K562 (cell line): ENCODE measurements around the gene BCAS3. TPM values are rescaled to one million over a fixed set of nuclear protein-coding genes. Genes with fewer than 3 reads are reported as not detected.

ENCODE experiments used
- BCOR ChIP-seq: fragments of 450-650 bp; IDR thresholded peaks from 2 replicates; pipeline ENCODE4 v1.6.1; 2016
- FOS ChIP-seq: IDR thresholded peaks from 3 replicates; pipeline ENCODE4 v1.6.1; 2011; ENCODE audit not compliant: insufficient read length; ENCODE audit errors: extremely low read depth
- FOXJ2 ChIP-seq: fragments of 200-800 bp; sonication (Bioruptor generic); IDR thresholded peaks from 2 replicates; pipeline ENCODE4 v1.6.1; 2016; ENCODE audit warnings: missing genetic modification characterization, missing compliant biosample characterization
- GABPB1 ChIP-seq: sonication (generic); formaldehyde crosslinking; IDR thresholded peaks from 2 replicates; pipeline ENCODE4 v1.8.0; 2022; ENCODE audit warnings: mild to moderate bottlenecking, missing genetic modification reagents
- MGA ChIP-seq: fragments of 450-650 bp; IDR thresholded peaks from 2 replicates; pipeline ENCODE4 v1.6.1; 2016; ENCODE audit warnings: mild to moderate bottlenecking, moderate library complexity
- MYC ChIP-seq, 2 experiments: fragments of 250-450 bp in 1 of 2; sonication (Bioruptor Pico) in 1 of 2; IDR thresholded peaks; 2 replicates each; pipeline versions ENCODE4 v1.5.1 to v1.6.1; 2012 to 2021; ENCODE audit warnings: low read depth in 2 of 2, borderline replicate concordance in 1 of 2, improper control_type of control experiment in 1 of 2, low read length in 1 of 2, mild to moderate bottlenecking in 1 of 2, moderate library complexity in 1 of 2
- SAP30 ChIP-seq: fragments of 200-600 bp; sonication (generic); IDR thresholded peaks from 2 replicates; pipeline ENCODE4 v1.6.1; 2012; ENCODE audit warnings: borderline replicate concordance, low read depth, mild to moderate bottlenecking, moderate library complexity, low read length, control low read depth, inconsistent platforms; ENCODE audit not compliant: insufficient read depth, poor library complexity, severe bottlenecking
- polyA plus RNA-seq, 8 experiments: library from polyadenylated mRNA; depleted of rRNA in 4 of 8; stranded (reverse) in 5 of 8; unstranded in 3 of 8; fragments of >200 nt; fragmentation: Nextera tagmentation in 2 of 8; fragmentation: Illumina TruSeq in 1 of 8; extraction: Ambion mirVana in 2 of 8; extraction: Trizol in 1 of 8; gene quantifications; 2 replicates each; pipeline versions ENCODE4 v1.2.1 to v1.2.3, GENCODE V29; 2011 to 2014; ENCODE audit warnings: inconsistent platforms in 1 of 8, missing spikeins in 1 of 8
- total RNA-seq, 7 experiments: library from RNA; depleted of rRNA in 6 of 7; stranded (reverse); fragments of >200 nt in 6 of 7; fragmentation: Illumina TruSeq in 2 of 7; extraction: Trizol in 2 of 7; gene quantifications; 2 replicates each; pipeline versions ENCODE4 v1.2.1 to v1.2.3, GENCODE V29; 2011 to 2021; ENCODE audit warnings: low replicate concordance in 1 of 7
- TF ChIP-seq, protein P1 (sequence below), 2 experiments: IDR thresholded peaks; 2 replicates each; pipeline ENCODE4 v1.6.1; 2011; ENCODE audit warnings: borderline replicate concordance in 1 of 2, control low read depth in 1 of 2, low read depth in 1 of 2, low read length in 1 of 2, mild to moderate bottlenecking in 1 of 2, mixed read lengths in 1 of 2, moderate library complexity in 1 of 2; ENCODE audit not compliant: insufficient read depth in 1 of 2, insufficient read length in 1 of 2, poor library complexity in 1 of 2, severe bottlenecking in 1 of 2; ENCODE audit errors: extremely low read depth in 1 of 2

Gene BCAS3
- total and polyA plus RNA-seq, 9 of the 15 experiments (the other 6 are each of a cell fraction or from before 2014, with no cell fraction given): 1.9 to 5.5 (median 3.5) TPM

GRCh38 chr17:60677308-60678117, at the start of gene BCAS3 (continued):
- TF ChIP-seq MGA: peak; percentile 95
- TF ChIP-seq, protein P1, sequence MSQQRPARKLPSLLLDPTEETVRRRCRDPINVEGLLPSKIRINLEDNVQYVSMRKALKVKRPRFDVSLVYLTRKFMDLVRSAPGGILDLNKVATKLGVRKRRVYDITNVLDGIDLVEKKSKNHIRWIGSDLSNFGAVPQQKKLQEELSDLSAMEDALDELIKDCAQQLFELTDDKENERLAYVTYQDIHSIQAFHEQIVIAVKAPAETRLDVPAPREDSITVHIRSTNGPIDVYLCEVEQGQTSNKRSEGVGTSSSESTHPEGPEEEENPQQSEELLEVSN (IDR thresholded peaks at IDR 0.05; ENCODE audit: borderline replicate concordance in 1 of 2, extremely low read depth in 1 of 2, insufficient read depth in 1 of 2, insufficient read length in 1 of 2, low read depth in 1 of 2, low read length in 1 of 2, poor library complexity in 1 of 2, severe bottlenecking in 1 of 2): peak; percentile 91 to 93
- peak; percentile 47; the same call in 1 of the 2 replicates for TF ChIP-seq BCOR
- peak; percentile 96 for TF ChIP-seq SAP30
- peak; percentile 99 for TF ChIP-seq FOS
- TF ChIP-seq FOXJ2: peak; percentile 92
- peak; percentile 91 for TF ChIP-seq MYC (IDR thresholded peaks at IDR 0.05; ENCODE audit: low read depth, low read length)
- TF ChIP-seq MYC (CRISPR knock-in tag; IDR thresholded peaks at IDR 0.05; ENCODE audit: borderline replicate concordance, low read depth): 0 out of 2 replicates have a peak, but pooled peaks have one; percentile 20
- TF ChIP-seq GABPB1 (CRISPR knock-in tag): peak; percentile 88
